GM10266 (cell line): ENCODE data around the gene SIRT7.

Experiments
- DNase-seq: peaks from one replicate; pipeline ENCODE4 v3.0.0; 2012; ENCODE audit errors: extremely low spot score
- CTCF ChIP-seq: IDR thresholded peaks from 2 replicates; pipeline ENCODE4 v1.5.1; 2012; ENCODE audit warnings: mild to moderate bottlenecking, low read depth; ENCODE audit not compliant: control insufficient read depth, insufficient read depth; ENCODE audit errors: missing control alignments

The SIRT7 gene

GRCh38 chr17:81863123-81863675 is 54.8 kb downstream of the SIRT7 start:
- no peak for DNase-seq

More at GRCh38 chr17:81863123-81863675, 54.8 kb downstream of the SIRT7 start:
- no peak for TF ChIP-seq CTCF
